Measurements from ENCODE around the gene CENPM. TPM values are rescaled to one million over a fixed set of nuclear protein-coding genes. Genes with fewer than 3 reads are reported as not detected.

CENPM gene
- total RNA-seq, 1 donor from 2014 or later, result 13.3 TPM

GRCh38 chr22:41975299-41976069 lies 28.5 kb upstream of the CENPM start:
- no peak overlapping the region for H3K27ac Mint-ChIP-seq
- DNase-seq, result no peak
- no peaks in the 10 kb centered on the region for H3K36me3 Mint-ChIP-seq (ENCODE audit: low read depth)
- ATAC-seq (ENCODE audit: low read depth), result no peak
- ChIA-PET CTCF (no interaction called here), POLR2A (interaction anchor here (0.5 to 1.6 kb wide), 4 partner anchors 23 to 104 kb away, joined by 3 to 6 read pairs (median 4); partner anchors contain the start of genes SMDT1 and WBP2NL)
- intact Hi-C loops (cut with micrococcal nuclease), result no loop called here
- peaks cover 47% of the 10 kb centered on the region for H3K27me3 Mint-ChIP-seq
- peak overlapping the region; percentile 60 for H3K4me3 Mint-ChIP-seq
- TF ChIP-seq CTCF (IDR thresholded peaks at IDR 0.05), result no peak
- H3K4me1 Mint-ChIP-seq, result peaks cover 12% of the 10 kb centered on the region
- H3K9me3 Mint-ChIP-seq, result no peaks in the 10 kb centered on the region

- Mint-ChIP-seq H3K27me3 (peaks cover 49% of the 10 kb centered on the region), H3K4me3 (no peak overlapping the region), H3K27ac (no peak overlapping the region)
These were observed 27.8 kb upstream of the CENPM start for GRCh38 chr22:41974691-41975290.

GRCh38 chr22:41971431-41971830 lies 24.5 kb upstream of the CENPM start:
- DNase-seq, result no peak
- ChIA-PET POLR2A (interaction anchor here (1.1 kb wide), 1 partner anchor 108 kb away, joined by 3 read pairs; the partner anchor contains the start of gene SMDT1), CTCF (interaction anchor here (1.3 kb wide), 1 partner anchor 141 kb away, joined by 4 read pairs; no protein-coding TSS in a partner anchor)
- no peak overlapping the region for H3K27ac Mint-ChIP-seq
- H3K36me3 Mint-ChIP-seq (ENCODE audit: low read depth), result no peaks in the 10 kb centered on the region
- intact Hi-C loops (cut with micrococcal nuclease), result no loop called here
- no peak overlapping the region for H3K4me3 Mint-ChIP-seq
- H3K9me3 Mint-ChIP-seq, result no peaks in the 10 kb centered on the region
- H3K4me1 Mint-ChIP-seq, result peaks cover 10% of the 10 kb centered on the region
- peaks cover 38% of the 10 kb centered on the region for H3K27me3 Mint-ChIP-seq
- no peak for ATAC-seq (ENCODE audit: low read depth)
- TF ChIP-seq CTCF (IDR thresholded peaks at IDR 0.05), result no peak

More at GRCh38 chr22:41974691-41975290, 27.8 kb upstream of the CENPM start:
- Mint-ChIP-seq H3K4me1 (peaks cover 12% of the 10 kb centered on the region), H3K9me3 (no peaks in the 10 kb centered on the region), H3K36me3 (ENCODE audit: low read depth) (no peaks in the 10 kb centered on the region)
- ChIA-PET CTCF (no interaction called here), POLR2A (interaction anchor here (0.5 to 1.6 kb wide), 4 partner anchors 24 to 96 kb away, joined by 3 to 6 read pairs (median 4); partner anchors contain the start of genes NAGA and WBP2NL)
- intact Hi-C loops (cut with micrococcal nuclease), result no loop called here
- DNase-seq, result no peak
- no peak for TF ChIP-seq CTCF (IDR thresholded peaks at IDR 0.05)
- peak; percentile 16 for ATAC-seq (ENCODE audit: low read depth)

- Mint-ChIP-seq H3K4me3 (no peak overlapping the region), H3K9me3 (no peaks in the 10 kb centered on the region), H3K4me1 (peaks cover 5% of the 10 kb centered on the region), H3K27ac (no peak overlapping the region), H3K27me3 (peaks cover 31% of the 10 kb centered on the region), H3K36me3 (ENCODE audit: low read depth) (no peaks in the 10 kb centered on the region)
- no peak for TF ChIP-seq CTCF (IDR thresholded peaks at IDR 0.05)
- intact Hi-C loops (cut with micrococcal nuclease), result no loop called here
- POLR2A ChIA-PET, result interaction anchor here (1.1 kb wide), 1 partner anchor 109 kb away, joined by 3 read pairs; the partner anchor contains the start of gene SMDT1
- ATAC-seq (ENCODE audit: low read depth) (no peak), DNase-seq (no peak)
- CTCF ChIA-PET, result interaction anchor here (1.1 to 1.3 kb wide), 2 partner anchors 142 to 474 kb away, joined by 3 to 4 read pairs; no protein-coding TSS in a partner anchor
These were observed 23.6 kb upstream of the CENPM start for GRCh38 chr22:41970601-41971000.

Measured in activated B cell treated with CpG ODN at 0.5 μM for 24 hours (primary cell).